ACHN (cell line): Measurements from ENCODE around the gene NUDT16.
"Not testable (repeated sequence)": the region's sequence is repeated elsewhere in the genome, so short reads cannot be mapped to it uniquely, and the experiment has no call there.

Experiments
- DNase-seq: peaks from one replicate; pipeline ENCODE4 v3.0.0-alpha.2; 2015
- in situ Hi-C: cut with HindIII; loops from 2 replicates; pipeline ENCODE4 v1.10.0; 2017; ENCODE audit warnings: low sequenced_read_pairs, low pct_ligation_motif_present, low pct_unique_long_range_greater_than_20kb

Gene NUDT16

DNA sequence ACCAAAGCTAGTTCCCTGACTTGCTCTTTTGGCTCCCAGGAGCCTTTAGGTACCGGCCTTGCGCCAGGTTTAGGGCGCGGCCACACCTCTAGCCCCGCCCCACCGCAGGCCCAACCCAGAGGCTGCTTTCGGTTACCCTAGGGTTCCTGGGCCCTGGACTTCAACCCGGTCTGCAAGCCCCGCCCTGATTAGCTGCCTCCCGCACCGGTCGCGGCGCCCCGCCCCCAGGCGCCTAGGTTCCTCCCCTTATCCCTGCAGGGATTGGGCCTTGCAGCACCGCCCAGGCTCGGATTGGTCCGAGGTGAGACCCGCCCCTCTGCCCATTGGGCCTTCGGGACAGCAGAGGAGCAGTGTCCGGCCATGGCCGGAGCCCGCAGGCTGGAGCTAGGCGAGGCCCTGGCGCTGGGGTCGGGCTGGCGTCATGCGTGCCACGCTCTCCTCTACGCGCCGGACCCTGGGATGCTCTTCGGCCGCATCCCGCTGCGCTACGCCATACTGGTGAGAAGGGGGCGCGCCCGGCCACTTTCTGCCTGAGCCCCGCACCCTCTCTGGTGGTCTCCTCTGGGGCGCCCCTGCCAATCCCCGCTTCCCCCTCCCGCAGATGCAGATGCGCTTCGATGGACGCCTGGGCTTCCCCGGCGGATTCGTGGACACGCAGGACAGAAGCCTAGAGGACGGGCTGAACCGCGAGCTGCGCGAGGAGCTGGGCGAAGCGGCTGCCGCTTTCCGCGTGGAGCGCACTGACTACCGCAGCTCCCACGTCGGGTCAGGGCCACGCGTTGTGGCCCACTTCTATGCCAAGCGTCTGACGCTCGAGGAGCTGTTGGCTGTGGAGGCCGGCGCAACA lies at the start of gene NUDT16:
Gene NUDT16, plus strand, starts transcription at position 330 of the 847 bp plus-strand sequence. Its CDS starts 31 bp downstream, at position 361.
- peak; percentile 97 for DNase-seq
- in situ Hi-C loops, result no loop called here

DNA sequence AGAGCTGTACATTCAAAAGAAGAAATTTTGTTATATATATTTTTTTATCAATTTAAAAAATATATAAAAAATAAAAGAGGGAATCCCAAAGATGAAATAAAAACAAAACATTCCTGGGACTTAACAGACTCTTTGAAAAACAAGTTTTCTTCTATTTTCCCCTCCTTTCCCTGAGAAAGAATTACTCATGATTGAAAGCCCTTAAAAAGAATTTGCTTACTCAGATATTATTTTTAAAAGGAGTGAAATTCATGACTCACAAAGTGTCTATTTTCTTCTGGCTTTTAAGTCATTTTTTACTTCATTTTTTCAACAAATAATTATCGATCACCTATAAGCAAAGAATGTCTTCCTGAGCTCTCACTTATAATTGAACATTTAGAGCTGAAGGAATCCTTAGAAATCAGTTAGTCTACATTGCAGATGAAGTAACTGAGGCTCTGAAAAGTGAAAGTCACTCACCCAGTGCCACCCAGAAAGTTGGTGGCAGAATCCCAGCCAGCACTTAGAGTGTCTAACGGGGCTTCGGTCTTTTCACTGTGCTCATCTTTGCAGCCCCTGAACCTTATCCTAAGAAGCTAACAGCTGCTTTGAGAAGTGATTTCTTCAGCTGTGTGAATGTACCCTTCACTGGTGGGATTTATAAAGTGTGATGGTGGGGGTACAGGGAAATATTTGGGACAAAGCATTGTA lies 42.5 kb upstream of the NUDT16 start:
- no peak for DNase-seq
- in situ Hi-C loops, result no loop called here

DNA sequence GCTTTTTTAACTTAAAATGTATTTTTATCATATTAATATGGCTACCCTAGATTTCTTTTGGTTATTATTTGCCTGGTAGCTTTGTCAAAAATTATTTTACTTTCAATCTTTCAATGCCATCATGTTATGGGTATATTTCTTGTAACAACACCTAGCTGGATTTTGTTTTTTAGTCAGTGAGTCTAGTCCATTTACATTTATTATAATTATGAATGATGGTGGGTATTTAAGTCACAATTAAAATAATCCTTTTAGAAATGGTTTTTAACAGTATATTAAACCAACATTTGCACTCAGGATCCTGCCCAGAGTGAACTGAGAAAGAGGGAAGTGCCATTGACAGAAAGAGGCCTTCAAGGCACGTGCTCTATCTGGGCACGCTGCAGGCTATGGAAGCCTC lies 39.8 kb upstream of the NUDT16 start:
- in situ Hi-C loops, result no loop called here

DNA sequence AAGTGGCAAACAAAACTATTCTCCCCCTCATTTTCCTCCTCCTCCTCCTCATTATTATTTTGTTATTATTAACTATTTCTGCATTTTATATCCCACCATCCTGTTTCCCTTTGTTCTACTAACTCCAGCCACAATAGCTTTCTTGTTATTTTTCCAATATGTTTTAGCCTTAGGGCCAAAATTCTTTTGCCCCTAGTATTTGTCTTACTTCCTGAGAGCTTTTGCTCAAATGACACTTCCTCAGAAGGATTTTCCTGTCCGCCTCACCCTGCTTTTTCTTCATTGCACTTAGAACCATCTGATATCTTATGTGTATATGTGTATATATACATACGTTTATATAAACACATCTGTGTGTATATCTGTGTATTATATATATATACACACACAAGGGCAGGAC lies 32.7 kb upstream of the NUDT16 start:
- no peak for DNase-seq
- in situ Hi-C loops, result no loop called here

More for the DNA sequence above, 39.8 kb upstream of the NUDT16 start:
- DNase-seq, result no peak

DNA sequence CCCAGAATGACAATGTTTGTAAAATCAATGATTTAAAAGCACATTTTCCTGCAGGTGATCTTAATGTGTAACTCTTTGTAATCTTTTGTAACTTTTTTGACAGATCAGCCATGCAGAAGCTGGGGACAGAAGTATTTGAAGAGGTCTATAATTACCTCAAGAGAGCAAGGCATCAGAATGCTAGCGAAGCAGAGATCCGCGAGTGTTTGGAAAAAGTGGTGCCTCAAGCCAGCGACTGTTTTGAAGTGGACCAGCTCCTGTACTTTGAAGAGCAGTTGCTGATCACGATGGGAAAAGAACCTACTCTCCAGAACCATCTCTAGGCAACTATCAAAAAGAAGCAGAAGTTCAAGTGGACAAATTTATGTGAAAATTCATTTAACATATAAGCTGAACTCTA lies 32.1 kb upstream of the NUDT16 start:
- in situ Hi-C loops, result no loop called here
- DNase-seq, result no peak

DNA sequence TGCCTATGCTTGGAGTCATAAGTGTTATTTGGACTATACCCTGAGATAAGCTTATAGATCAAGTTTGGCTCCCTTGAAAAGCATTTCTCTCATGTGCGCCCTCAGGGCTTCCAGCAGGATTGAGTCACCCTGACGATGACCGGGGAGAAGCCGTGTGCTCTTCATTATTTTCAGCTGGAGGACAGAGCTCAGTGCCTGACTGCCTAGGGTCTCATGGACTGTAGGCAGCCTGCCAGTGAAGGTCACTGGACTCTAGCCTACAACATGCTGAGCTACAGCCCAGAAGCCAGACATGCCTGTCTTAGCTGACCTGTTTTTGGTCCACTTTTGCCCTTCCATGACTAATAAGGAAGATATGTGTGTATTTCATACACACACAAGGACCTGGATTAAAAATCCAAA lies 31.6 kb upstream of the NUDT16 start:
- peak; percentile 59 for DNase-seq
- in situ Hi-C loops, result no loop called here

DNA sequence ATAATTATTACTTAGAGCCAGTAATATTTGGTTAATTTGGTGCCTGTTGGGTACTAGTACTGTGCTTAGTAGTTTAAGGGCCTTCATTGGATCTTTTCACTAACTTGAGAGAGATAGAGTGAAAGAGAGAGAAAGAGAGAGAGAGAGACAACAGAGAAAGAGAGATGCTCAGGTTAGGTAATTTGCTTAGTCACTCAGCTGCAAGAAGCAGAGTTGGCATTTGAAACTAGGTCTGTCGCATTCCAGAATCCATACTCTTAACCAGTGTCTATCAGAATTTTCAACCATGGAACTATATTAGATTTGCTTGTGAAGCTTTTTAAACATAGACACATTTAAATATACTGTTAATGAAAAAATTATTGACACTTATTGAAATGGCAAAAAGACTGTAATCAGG lies 31.1 kb upstream of the NUDT16 start:
- in situ Hi-C loops, result no loop called here
- peak; percentile 18 for DNase-seq

DNA sequence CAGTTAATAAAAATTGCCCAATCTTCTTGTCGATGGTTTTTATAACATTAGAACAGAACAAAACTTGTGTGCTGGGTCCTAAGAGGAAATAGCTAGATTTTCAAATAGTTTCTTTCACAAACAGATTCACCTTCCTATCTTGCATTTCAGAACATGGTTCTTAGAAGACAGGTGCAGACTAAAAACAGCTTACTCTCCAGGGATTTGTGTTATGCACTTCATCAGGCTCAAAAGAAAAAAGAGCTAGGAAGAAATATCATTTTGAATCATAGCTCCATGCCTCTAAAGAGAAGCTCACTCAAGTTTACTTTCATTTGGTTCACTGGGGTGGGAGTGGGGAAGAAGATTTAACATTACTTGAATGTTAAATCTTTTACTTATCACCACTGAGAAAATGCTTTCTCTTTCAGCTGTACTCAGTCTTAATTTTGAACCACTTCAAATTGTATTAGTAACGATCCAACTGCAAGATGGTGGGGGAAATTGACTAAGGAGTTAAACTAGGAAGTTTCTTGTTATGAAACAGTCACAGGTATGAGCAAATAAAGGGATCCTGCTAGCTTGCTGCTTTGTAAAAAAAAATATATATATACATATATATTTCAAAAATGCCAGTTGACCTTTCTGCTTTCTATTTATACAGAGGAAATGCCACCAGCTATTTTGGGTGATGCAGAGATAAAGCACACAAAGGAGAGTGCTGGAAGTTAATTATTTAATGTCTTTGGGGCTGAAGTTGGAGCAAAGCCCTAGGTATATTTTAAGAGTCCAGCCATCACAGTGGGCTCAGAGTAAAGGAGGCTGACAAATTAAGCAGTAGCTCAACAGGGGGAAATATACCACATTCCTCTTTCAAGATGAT lies 28.3 kb upstream of the NUDT16 start:
- in situ Hi-C loops, result no loop called here
- no peak for DNase-seq

DNA sequence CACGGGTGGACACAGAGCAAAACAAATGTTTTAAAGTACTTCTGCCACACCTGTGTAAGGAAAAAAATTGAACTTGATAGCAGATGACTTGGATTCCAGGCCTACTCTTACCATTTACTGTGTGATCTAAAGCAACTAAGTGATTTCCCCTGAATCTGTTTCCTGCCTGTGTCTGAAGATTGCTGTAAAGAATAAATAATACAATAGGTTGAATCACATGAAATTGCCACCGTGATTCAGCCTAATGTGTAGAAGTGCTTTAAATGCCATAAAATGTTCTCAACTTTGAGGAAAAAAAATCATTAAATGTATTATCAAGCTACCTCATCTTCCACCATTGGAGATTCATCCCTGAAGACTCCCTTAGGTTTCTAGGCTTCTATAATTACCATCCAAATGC lies 27.6 kb upstream of the NUDT16 start:
- no peak for DNase-seq
- in situ Hi-C loops, result no loop called here

DNA sequence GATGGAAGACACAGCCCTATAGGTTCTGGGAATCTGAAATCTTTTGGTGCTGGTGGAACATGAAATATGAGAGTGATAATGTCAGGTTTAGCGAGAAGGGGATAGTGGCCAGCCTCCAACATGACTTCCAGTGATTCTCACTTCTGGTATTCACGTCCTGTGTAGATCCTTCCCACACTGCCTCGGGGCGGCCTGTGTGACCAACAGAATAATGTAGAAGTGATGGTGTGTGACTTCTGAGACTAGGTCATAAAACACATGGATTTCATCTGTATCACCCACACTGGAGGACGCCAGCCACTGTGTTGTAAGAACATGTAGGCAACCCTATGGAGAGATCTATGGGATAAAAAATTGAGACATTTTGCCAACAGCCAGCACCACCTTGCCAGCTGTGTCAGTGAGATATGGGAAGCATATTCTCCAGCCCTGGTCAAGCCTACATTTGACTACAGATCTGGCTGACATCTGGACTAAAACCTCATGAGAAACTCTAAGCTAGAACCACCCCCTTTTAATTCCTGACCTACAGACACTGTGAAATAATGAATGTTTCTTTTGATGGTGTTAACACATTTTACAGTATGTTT lies 25.5 kb upstream of the NUDT16 start:
- DNase-seq, result no peak
- in situ Hi-C loops, result no loop called here

DNA sequence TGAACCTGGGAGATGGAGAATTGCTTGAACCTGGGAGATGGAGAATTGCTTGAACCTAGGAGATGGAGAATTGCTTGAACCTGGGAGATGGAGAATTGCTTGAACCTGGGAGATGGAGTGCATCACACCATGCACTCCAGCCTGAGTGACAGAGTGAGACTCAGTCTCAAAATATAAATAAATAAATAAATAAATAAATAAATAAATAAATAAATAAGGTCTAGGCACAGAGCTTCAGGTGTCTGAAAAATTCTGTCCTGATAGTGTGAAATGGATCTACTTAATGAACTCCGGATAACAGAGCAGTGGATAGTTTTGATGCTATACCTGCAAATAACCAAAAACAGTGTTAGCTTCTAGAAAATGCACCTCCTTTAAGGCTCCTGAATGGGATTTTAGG lies 24.3 kb upstream of the NUDT16 start:
- in situ Hi-C loops, result no loop called here

DNA sequence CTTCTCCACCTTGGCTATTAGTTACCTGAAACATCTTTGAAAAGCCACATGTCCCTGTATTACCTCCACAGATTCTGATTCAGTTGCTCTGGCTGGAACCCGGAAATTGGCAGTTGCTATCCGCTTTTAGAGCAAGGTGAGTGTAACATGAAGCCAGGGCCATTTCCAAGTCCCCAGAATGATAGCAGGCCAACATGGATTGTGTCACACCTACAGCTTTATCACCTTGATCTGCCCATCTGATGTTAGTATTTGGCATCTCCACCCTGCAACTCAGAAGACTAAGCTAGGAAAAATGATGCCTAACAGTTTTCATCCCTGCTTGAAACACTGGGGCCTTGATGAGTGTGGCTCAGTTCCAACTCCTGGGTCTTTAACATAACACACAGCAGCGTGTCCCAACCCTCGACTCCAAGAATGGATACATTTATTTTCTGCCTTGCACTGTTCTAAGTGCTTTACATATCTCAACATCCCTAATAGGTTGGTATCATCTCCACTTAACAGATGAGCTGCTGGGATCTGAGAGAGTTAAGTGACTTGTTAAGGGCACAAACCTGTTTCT lies 21.3 kb upstream of the NUDT16 start:
- no peak for DNase-seq

More for the DNA sequence above, 24.3 kb upstream of the NUDT16 start:
- DNase-seq, result no peak

DNA sequence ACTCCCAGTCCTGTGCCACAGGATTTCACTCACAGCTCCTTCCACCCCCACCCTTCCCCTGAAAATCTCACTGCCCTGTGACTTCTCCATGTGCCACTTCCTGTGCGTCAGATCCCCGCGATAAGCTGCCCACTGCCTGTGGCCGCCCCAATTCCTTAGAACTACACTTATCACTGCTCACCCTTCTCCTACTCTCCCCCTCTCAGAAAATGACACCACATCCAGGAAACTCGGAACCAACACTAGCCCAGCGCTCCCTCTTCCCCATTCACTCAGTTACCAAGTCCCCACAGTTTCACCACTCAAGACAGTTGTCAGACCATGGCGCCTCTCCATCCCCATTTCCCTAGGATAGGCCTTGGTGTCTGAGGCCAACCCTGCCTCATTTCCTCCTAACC lies 20.5 kb upstream of the NUDT16 start:
- DNase-seq, in situ Hi-C loops: not testable (repeated sequence)

More for the DNA sequence above, 21.3 kb upstream of the NUDT16 start:
- in situ Hi-C loops, result no loop called here

DNA sequence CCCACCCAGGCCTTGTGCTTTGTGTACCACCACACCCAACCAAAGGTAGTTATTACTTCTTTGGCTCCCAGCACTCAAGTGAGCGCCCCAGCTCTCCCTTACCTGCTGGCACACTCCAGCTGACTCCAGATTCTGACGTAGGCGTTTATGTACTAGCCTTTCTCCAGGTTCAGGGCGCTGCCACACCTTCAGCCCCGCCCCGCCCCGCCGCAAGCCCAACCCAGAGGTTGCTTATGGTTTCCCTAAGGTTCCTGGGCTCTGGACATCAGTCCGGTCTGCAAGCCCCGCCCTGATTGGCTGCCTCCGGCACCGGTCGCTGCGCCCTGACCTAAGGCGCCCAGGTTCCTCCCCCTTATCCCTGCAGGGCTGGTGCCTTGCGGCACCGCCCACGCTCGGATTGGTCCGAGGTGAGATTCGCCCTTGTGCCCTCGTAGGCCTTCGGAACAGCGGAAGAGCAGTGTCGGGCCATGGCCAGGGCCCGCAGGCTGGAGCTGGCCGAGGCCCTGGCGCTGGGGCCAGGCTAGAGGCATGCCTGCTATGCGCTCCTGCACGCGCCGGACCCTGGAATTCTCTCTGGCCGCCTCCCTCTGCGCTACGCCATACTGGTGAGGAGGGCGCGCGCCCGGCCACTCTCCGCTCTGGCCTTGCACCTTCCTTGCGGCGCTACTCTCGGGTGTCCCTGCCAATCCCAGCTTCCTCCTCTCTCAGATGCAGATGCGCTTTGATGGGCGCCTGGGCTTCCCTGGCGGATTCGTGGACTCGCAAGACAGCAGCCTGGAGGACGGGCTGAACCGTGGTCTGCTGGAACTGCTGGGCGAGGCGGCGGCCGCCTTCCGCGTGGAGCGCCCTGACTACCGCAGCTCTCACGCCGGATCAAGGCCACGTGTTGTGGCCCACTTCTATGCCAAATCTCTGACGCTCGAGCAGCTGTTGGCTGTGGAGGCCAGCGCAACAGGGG lies 19.8 kb upstream of the NUDT16 start:
- peak; percentile 96 for DNase-seq
- in situ Hi-C loops, result no loop called here

DNA sequence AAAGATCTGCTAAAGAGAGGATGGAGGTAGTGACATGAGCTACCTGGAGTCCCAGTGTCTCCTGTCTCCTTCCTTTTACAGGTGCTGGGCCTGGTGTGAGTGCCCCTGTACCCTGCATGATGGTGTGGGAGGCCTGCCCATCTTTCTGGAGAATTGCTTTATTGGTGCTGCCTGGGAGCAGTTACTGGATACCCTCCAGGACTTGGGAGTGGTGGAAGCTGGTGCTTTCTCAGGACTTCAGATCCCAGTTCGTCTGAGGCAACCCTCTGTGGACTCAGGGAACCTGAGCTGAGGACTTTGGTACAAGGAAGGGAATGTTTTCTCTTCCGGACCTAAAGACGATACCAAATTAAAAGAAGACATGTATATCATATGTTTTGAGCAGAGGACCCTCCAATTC lies 18.3 kb upstream of the NUDT16 start:
- no peak for DNase-seq
- in situ Hi-C loops, result no loop called here

DNA sequence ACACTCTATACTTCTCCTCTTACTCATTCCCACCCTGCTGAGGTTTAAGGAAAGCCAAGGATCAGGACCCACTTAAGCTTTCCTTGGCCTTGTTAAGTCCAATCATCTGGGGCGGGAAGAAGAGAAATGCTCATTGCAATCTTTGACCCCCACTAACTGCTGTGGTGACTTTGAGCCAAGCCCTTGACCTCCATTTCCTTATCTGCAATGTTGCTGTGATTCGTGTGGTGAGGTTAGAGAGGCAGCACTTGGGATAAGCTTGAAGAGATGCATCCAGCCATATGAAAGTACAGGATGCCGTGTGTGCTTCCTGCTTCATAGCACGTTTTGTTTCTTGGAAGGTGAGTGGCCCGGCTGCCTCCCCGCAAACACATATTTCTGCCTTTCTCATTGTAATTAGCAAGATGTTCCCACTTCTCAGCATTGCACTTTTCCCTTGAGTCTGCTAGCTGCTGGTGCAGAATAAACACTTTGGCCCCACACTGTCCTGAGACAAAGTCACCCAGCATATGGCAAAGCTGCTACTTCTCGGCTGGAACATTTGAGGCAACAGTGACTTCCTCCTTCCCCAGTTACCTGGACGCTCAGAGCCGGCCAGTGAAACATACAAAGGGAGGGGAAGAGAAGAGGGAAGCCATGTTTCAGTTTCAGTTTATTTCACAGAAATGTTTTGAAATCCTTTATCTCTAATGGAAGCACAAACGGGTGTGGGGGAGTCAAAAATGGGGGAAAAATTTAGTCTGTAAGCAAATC lies 10.5 kb upstream of the NUDT16 start:
- DNase-seq, result no peak
- in situ Hi-C loops, result no loop called here

DNA sequence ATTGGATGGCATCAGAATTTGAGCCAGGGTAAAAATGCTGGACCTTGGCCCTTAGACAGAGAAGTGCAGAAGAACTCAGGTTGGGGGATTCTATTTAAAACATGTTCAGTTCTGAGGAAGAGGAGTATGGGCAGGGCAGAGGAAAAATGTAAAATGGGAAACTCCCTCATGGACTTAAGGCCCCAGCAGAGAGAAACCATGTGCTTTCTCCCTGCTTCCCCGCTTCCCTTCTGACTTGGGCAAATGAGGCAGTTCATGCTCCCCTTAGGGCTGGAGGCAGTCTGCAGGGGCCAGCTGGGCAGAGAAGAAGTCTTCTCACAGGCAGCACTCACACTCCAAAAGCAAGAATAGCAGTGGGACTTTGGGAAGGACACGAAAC lies 9.9 kb upstream of the NUDT16 start:
- in situ Hi-C loops, result no loop called here
- DNase-seq, result no peak
